ENCODE measurements around the gene TBC1D16. TPM values are rescaled to one million over a fixed set of nuclear protein-coding genes. Genes with fewer than 3 reads are reported as not detected.

The TBC1D16 gene
- total RNA-seq, 1 experiment from 2014 or later, result 55.4 TPM

GRCh38 chr17:79930877-79931816, 104.5 kb downstream of the TBC1D16 start:
- ChIA-PET POLR2A (no interaction called here), CTCF (interaction anchor here (0.6 kb wide), 1 partner anchor 92 kb away, joined by 3 read pairs; the partner anchor contains the start of gene CBX4)
- Mint-ChIP-seq H3K9me3 (ENCODE audit: unreplicated experiment) (no peaks in the 10 kb centered on the region), H3K27me3 (ENCODE audit: insufficient read depth, unreplicated experiment) (no peaks in the 10 kb centered on the region), H3K36me3 (ENCODE audit: insufficient read depth, unreplicated experiment) (peaks cover 30% of the 10 kb centered on the region), H3K4me1 (ENCODE audit: low read depth, unreplicated experiment) (peaks cover 51% of the 10 kb centered on the region), H3K4me3 (ENCODE audit: unreplicated experiment) (no peak overlapping the region), H3K27ac (ENCODE audit: unreplicated experiment) (peak overlapping the region; percentile 76)
- no peak overlapping the region for H3K4me3 ChIP-seq (ENCODE audit: low read depth, low read length)
- no peak for DNase-seq
- intact Hi-C loops (cut with micrococcal nuclease; ENCODE audit: unreplicated experiment), result no loop called here
- peaks cover 57% of the 10 kb centered on the region for H3K4me1 ChIP-seq
- H3K27me3 ChIP-seq (replicated peaks; ENCODE audit: control insufficient read depth, insufficient read depth, low read length), result no peaks in the 10 kb centered on the region
- BruUV-seq (replicated peaks), result no TSS peak
- H3K36me3 ChIP-seq (ENCODE audit: control insufficient read depth, insufficient read depth, low read length), result no peaks in the 10 kb centered on the region
- TF ChIP-seq CTCF (IDR thresholded peaks at IDR 0.05; ENCODE audit: insufficient read depth in 1 of 2, low read depth in 1 of 2, low read length in 1 of 2, severe bottlenecking in 1 of 2, unreplicated experiment in 1 of 2), result no peak
- H3K9me3 ChIP-seq, result no peaks in the 10 kb centered on the region

GRCh38 chr17:79930062-79930876, 105.4 kb downstream of the TBC1D16 start:
- Histone ChIP-seq H3K27me3 (replicated peaks; ENCODE audit: control insufficient read depth, insufficient read depth, low read length) (no peaks in the 10 kb centered on the region), H3K4me3 (ENCODE audit: low read depth, low read length) (no peak overlapping the region), H3K9me3 (no peaks in the 10 kb centered on the region), H3K4me1 (peaks cover 60% of the 10 kb centered on the region), H3K36me3 (ENCODE audit: control insufficient read depth, insufficient read depth, low read length) (no peaks in the 10 kb centered on the region)
- intact Hi-C loops (cut with micrococcal nuclease; ENCODE audit: unreplicated experiment), result no loop called here
- TF ChIP-seq CTCF (IDR thresholded peaks at IDR 0.05; ENCODE audit: insufficient read depth in 1 of 2, low read depth in 1 of 2, low read length in 1 of 2, severe bottlenecking in 1 of 2, unreplicated experiment in 1 of 2), result no peak
- no TSS peak for BruUV-seq (replicated peaks)
- ChIA-PET CTCF (interaction anchor here (0.6 kb wide), 1 partner anchor 91 kb away, joined by 3 read pairs; the partner anchor contains the start of gene CBX4), POLR2A (no interaction called here)
- H3K4me1 Mint-ChIP-seq (ENCODE audit: low read depth, unreplicated experiment), result peaks cover 55% of the 10 kb centered on the region
- DNase-seq, result no peak
- H3K9me3 Mint-ChIP-seq (ENCODE audit: unreplicated experiment), result no peaks in the 10 kb centered on the region
- no peak overlapping the region for H3K4me3 Mint-ChIP-seq (ENCODE audit: unreplicated experiment)
- H3K27ac Mint-ChIP-seq (ENCODE audit: unreplicated experiment), result peak overlapping the region; percentile 76
- H3K36me3 Mint-ChIP-seq (ENCODE audit: insufficient read depth, unreplicated experiment), result peaks cover 30% of the 10 kb centered on the region
- no peaks in the 10 kb centered on the region for H3K27me3 Mint-ChIP-seq (ENCODE audit: insufficient read depth, unreplicated experiment)
